ENCODE measurements around the gene TSNAXIP1. TPM values are rescaled to one million over a fixed set of nuclear protein-coding genes. Genes with fewer than 3 reads are reported as not detected.
"Not testable (repeated sequence)": the region's sequence is repeated elsewhere in the genome, so short reads cannot be mapped to it uniquely, and the experiment has no call there.

The TSNAXIP1 gene
- polyA plus RNA-seq, 4 donors: 0.72 to 0.80 TPM; not detected in 2

- no peak for FAIRE-seq
- WGBS, 3 donors: 82 to 93% (median 90%) methylated on average over 5 of the region's 5 CpGs
- peaks cover 7 to 35% (median 8%) of the 10 kb centered on the region in 3 donors for H3K4me1 ChIP-seq (ENCODE audit: control insufficient read depth in 3 of 3, insufficient read depth in 2 of 3, low read depth in 1 of 3, low read length in 2 of 3)
These were observed 50.3 kb downstream of the TSNAXIP1 start for GRCh38 chr16:67856927-67857546.

GRCh38 chr16:67857547-67858233, 51.0 kb downstream of the TSNAXIP1 start:
- WGBS, 3 donors: 3 to 28% (median 28%) methylated on average over 3 of the region's 3 CpGs
- Histone ChIP-seq H3K4me1 (ENCODE audit: control insufficient read depth in 3 of 3, insufficient read depth in 2 of 3, low read depth in 1 of 3, low read length in 2 of 3) (peaks cover 7 to 35% (median 8%) of the 10 kb centered on the region in 3 donors), H3K27ac (ENCODE audit: low read depth in 1 of 3, low read length in 2 of 3) (peak overlapping the region in 2 of 3 donors; percentile 78 to 90), H3K4me3 (ENCODE audit: low read depth in 1 of 3, low read length in 3 of 3) (no peak overlapping the region), H3K36me3 (ENCODE audit: control insufficient read depth in 3 of 3, insufficient read depth in 2 of 3, low read depth in 1 of 3, low read length in 3 of 3) (peaks cover 0 to 58% (median 0%) of the 10 kb centered on the region in 3 donors), H3K9me3 (ENCODE audit: control insufficient read depth in 2 of 2, insufficient read depth in 1 of 2, low read depth in 1 of 2, low read length in 1 of 2) (no peaks in the 10 kb centered on the region), H3K27me3 (ENCODE audit: control insufficient read depth in 3 of 3, insufficient read depth in 3 of 3, low read length in 3 of 3) (no peaks in the 10 kb centered on the region)
- DNase-seq (peak; percentile 95 to 97), FAIRE-seq (no peak)

More at GRCh38 chr16:67856927-67857546, 50.3 kb downstream of the TSNAXIP1 start:
- peaks cover 0 to 57% (median 0%) of the 10 kb centered on the region in 3 donors for H3K36me3 ChIP-seq (ENCODE audit: control insufficient read depth in 3 of 3, insufficient read depth in 2 of 3, low read depth in 1 of 3, low read length in 3 of 3)
- no peak for DNase-seq
- H3K27ac ChIP-seq (ENCODE audit: low read depth in 1 of 3, low read length in 2 of 3): peak overlapping the region in 2 of 3 donors; percentile 78 to 90
- no peaks in the 10 kb centered on the region for H3K9me3 ChIP-seq (ENCODE audit: control insufficient read depth in 2 of 2, insufficient read depth in 1 of 2, low read depth in 1 of 2, low read length in 1 of 2)
- H3K27me3 ChIP-seq (ENCODE audit: control insufficient read depth in 3 of 3, insufficient read depth in 3 of 3, low read length in 3 of 3): no peaks in the 10 kb centered on the region
- H3K4me3 ChIP-seq (ENCODE audit: low read depth in 1 of 3, low read length in 3 of 3): no peak overlapping the region

GRCh38 chr16:67858500-67858899, 51.8 kb downstream of the TSNAXIP1 start:
- Histone ChIP-seq H3K4me3 (ENCODE audit: low read depth in 1 of 3, low read length in 3 of 3) (no peak overlapping the region), H3K4me1 (ENCODE audit: control insufficient read depth in 3 of 3, insufficient read depth in 2 of 3, low read depth in 1 of 3, low read length in 2 of 3) (peaks cover 7 to 35% (median 8%) of the 10 kb centered on the region in 3 donors), H3K27me3 (ENCODE audit: control insufficient read depth in 3 of 3, insufficient read depth in 3 of 3, low read length in 3 of 3) (no peaks in the 10 kb centered on the region), H3K9me3 (ENCODE audit: control insufficient read depth in 2 of 2, insufficient read depth in 1 of 2, low read depth in 1 of 2, low read length in 1 of 2) (no peaks in the 10 kb centered on the region), H3K36me3 (ENCODE audit: control insufficient read depth in 3 of 3, insufficient read depth in 2 of 3, low read depth in 1 of 3, low read length in 3 of 3) (peaks cover 0 to 60% (median 0%) of the 10 kb centered on the region in 3 donors), H3K27ac (ENCODE audit: low read depth in 1 of 3, low read length in 2 of 3) (peak overlapping the region in 2 of 3 donors; percentile 65 to 90)
- DNase-seq (peak; percentile 67 to 69), FAIRE-seq (no peak)
- 40 to 61% (median 55%) methylated on average over 4 of the region's 4 CpGs for WGBS, 3 donors

- WGBS, 3 donors: 80 to 88% (median 83%) methylated on average over 8 of the region's 8 CpGs
- Histone ChIP-seq H3K9me3 (ENCODE audit: control insufficient read depth in 2 of 2, insufficient read depth in 1 of 2, low read depth in 1 of 2, low read length in 1 of 2) (no peaks in the 10 kb centered on the region), H3K4me3 (ENCODE audit: low read depth in 1 of 3, low read length in 3 of 3) (no peak overlapping the region), H3K27ac (ENCODE audit: low read depth in 1 of 3, low read length in 2 of 3) (peak overlapping the region in 1 of 3 donors; percentile 17), H3K4me1 (ENCODE audit: control insufficient read depth in 3 of 3, insufficient read depth in 2 of 3, low read depth in 1 of 3, low read length in 2 of 3) (peaks cover 7 to 24% (median 8%) of the 10 kb centered on the region in 3 donors), H3K36me3 (ENCODE audit: control insufficient read depth in 3 of 3, insufficient read depth in 2 of 3, low read depth in 1 of 3, low read length in 3 of 3) (peaks cover 0 to 65% (median 0%) of the 10 kb centered on the region in 3 donors), H3K27me3 (ENCODE audit: control insufficient read depth in 3 of 3, insufficient read depth in 3 of 3, low read length in 3 of 3) (no peaks in the 10 kb centered on the region)
- FAIRE-seq: no peak
- no peak for DNase-seq
These were observed 54.1 kb downstream of the TSNAXIP1 start for GRCh38 chr16:67860589-67861398.

- Histone ChIP-seq H3K27ac (ENCODE audit: low read depth in 1 of 3, low read length in 2 of 3) (no peak overlapping the region), H3K27me3 (ENCODE audit: control insufficient read depth in 3 of 3, insufficient read depth in 3 of 3, low read length in 3 of 3) (no peaks in the 10 kb centered on the region), H3K9me3 (ENCODE audit: control insufficient read depth in 2 of 2, insufficient read depth in 1 of 2, low read depth in 1 of 2, low read length in 1 of 2) (no peaks in the 10 kb centered on the region), H3K36me3 (ENCODE audit: control insufficient read depth in 3 of 3, insufficient read depth in 2 of 3, low read depth in 1 of 3, low read length in 3 of 3) (peaks cover 0 to 72% (median 0%) of the 10 kb centered on the region in 3 donors), H3K4me3 (ENCODE audit: low read depth in 1 of 3, low read length in 3 of 3) (no peak overlapping the region), H3K4me1 (ENCODE audit: control insufficient read depth in 3 of 3, insufficient read depth in 2 of 3, low read depth in 1 of 3, low read length in 2 of 3) (peaks cover 7 to 19% (median 7%) of the 10 kb centered on the region in 3 donors)
- FAIRE-seq (no peak), DNase-seq (no peak)
- 84 to 92% (median 90%) methylated on average over 6 of the region's 6 CpGs for WGBS, 3 donors
These were observed 55.2 kb downstream of the TSNAXIP1 start for GRCh38 chr16:67861877-67862276.

GRCh38 chr16:67862623-67863583, 56.2 kb downstream of the TSNAXIP1 start:
- Histone ChIP-seq H3K27me3 (ENCODE audit: control insufficient read depth in 3 of 3, insufficient read depth in 3 of 3, low read length in 3 of 3) (no peaks in the 10 kb centered on the region), H3K27ac (ENCODE audit: low read depth in 1 of 3, low read length in 2 of 3) (peak overlapping the region in 1 of 3 donors; percentile 22), H3K36me3 (ENCODE audit: control insufficient read depth in 3 of 3, insufficient read depth in 2 of 3, low read depth in 1 of 3, low read length in 3 of 3) (peaks cover 0 to 79% (median 4%) of the 10 kb centered on the region in 3 donors), H3K4me3 (ENCODE audit: low read depth in 1 of 3, low read length in 3 of 3) (no peak overlapping the region), H3K9me3 (ENCODE audit: control insufficient read depth in 2 of 2, insufficient read depth in 1 of 2, low read depth in 1 of 2, low read length in 1 of 2) (no peaks in the 10 kb centered on the region), H3K4me1 (ENCODE audit: control insufficient read depth in 3 of 3, insufficient read depth in 2 of 3, low read depth in 1 of 3, low read length in 2 of 3) (peaks cover 3 to 9% (median 7%) of the 10 kb centered on the region in 3 donors)
- WGBS, 3 donors: 84 to 95% (median 89%) methylated on average over 11 of the region's 11 CpGs
- no peak for DNase-seq
- FAIRE-seq: no peak

- not testable (repeated sequence) for H3K4me3 ChIP-seq (ENCODE audit: low read depth in 1 of 3, low read length in 3 of 3); DNase-seq; H3K9me3 ChIP-seq (ENCODE audit: control insufficient read depth in 2 of 2, insufficient read depth in 1 of 2, low read depth in 1 of 2, low read length in 1 of 2); FAIRE-seq; H3K27me3 ChIP-seq (ENCODE audit: control insufficient read depth in 3 of 3, insufficient read depth in 3 of 3, low read length in 3 of 3); H3K4me1 ChIP-seq (ENCODE audit: control insufficient read depth in 3 of 3, insufficient read depth in 2 of 3, low read depth in 1 of 3, low read length in 2 of 3)
- WGBS, 3 donors: 93 to 96% (median 94%) methylated on average over 6 of the region's 6 CpGs
- H3K36me3 ChIP-seq (ENCODE audit: control insufficient read depth in 3 of 3, insufficient read depth in 2 of 3, low read depth in 1 of 3, low read length in 3 of 3): peaks cover 2 to 88% (median 4%) of the 10 kb centered on the region in 3 donors
- peak overlapping the region in 1 of 3 donors; percentile 22 for H3K27ac ChIP-seq (ENCODE audit: low read depth in 1 of 3, low read length in 2 of 3)
These were observed 57.4 kb downstream of the TSNAXIP1 start for GRCh38 chr16:67864044-67864443.

All from small intestine (tissue), 7 donors.